Measurements from ENCODE around the gene CEP164. TPM values are rescaled to one million over a fixed set of nuclear protein-coding genes. Genes with fewer than 3 reads are reported as not detected.

The CEP164 gene
- total RNA-seq, 1 donor from 2014 or later = 21.6 TPM

- no peak for DNase-seq (ENCODE audit: extremely low spot score in 2 of 2)
- TF ChIP-seq POLR2AphosphoS5 (IDR thresholded peaks at IDR 0.05; ENCODE audit: insufficient read depth in 1 of 2, low read depth in 1 of 2) = no peak
- TF ChIP-seq POLR2A (IDR thresholded peaks at IDR 0.05) = no peak
- TF ChIP-seq, protein P1, sequence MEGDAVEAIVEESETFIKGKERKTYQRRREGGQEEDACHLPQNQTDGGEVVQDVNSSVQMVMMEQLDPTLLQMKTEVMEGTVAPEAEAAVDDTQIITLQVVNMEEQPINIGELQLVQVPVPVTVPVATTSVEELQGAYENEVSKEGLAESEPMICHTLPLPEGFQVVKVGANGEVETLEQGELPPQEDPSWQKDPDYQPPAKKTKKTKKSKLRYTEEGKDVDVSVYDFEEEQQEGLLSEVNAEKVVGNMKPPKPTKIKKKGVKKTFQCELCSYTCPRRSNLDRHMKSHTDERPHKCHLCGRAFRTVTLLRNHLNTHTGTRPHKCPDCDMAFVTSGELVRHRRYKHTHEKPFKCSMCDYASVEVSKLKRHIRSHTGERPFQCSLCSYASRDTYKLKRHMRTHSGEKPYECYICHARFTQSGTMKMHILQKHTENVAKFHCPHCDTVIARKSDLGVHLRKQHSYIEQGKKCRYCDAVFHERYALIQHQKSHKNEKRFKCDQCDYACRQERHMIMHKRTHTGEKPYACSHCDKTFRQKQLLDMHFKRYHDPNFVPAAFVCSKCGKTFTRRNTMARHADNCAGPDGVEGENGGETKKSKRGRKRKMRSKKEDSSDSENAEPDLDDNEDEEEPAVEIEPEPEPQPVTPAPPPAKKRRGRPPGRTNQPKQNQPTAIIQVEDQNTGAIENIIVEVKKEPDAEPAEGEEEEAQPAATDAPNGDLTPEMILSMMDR (IDR thresholded peaks at IDR 0.05) = no peak
- Histone ChIP-seq H3K9me3 (no peaks in the 10 kb centered on the region), H3K4me3 (no peak overlapping the region), H3K36me3 (no peaks in the 10 kb centered on the region), H3K27me3 (no peaks in the 10 kb centered on the region), H3K4me1 (no peaks in the 10 kb centered on the region), H3K27ac (no peak overlapping the region)
- intact Hi-C loops (cut with DNase I) = no loop called here
These were observed 131.7 kb downstream of the CEP164 start for GRCh38 chr11:117459123-117459978.

GRCh38 chr11:117459979-117460300 is 132.3 kb downstream of the CEP164 start:
- intact Hi-C loops (cut with DNase I) = no loop called here
- Histone ChIP-seq H3K27ac (no peak overlapping the region), H3K4me3 (no peak overlapping the region), H3K27me3 (no peaks in the 10 kb centered on the region), H3K9me3 (no peaks in the 10 kb centered on the region), H3K4me1 (no peaks in the 10 kb centered on the region), H3K36me3 (no peaks in the 10 kb centered on the region)
- TF ChIP-seq POLR2A (IDR thresholded peaks at IDR 0.05) = no peak
- no peak for TF ChIP-seq POLR2AphosphoS5 (IDR thresholded peaks at IDR 0.05; ENCODE audit: insufficient read depth in 1 of 2, low read depth in 1 of 2)
- TF ChIP-seq, protein P1 (IDR thresholded peaks at IDR 0.05) = no peak
- DNase-seq (ENCODE audit: extremely low spot score in 2 of 2) = no peak

GRCh38 chr11:117461396-117462182 is 133.9 kb downstream of the CEP164 start:
- Histone ChIP-seq H3K27me3 (no peaks in the 10 kb centered on the region), H3K4me1 (no peaks in the 10 kb centered on the region), H3K36me3 (no peaks in the 10 kb centered on the region), H3K4me3 (no peak overlapping the region), H3K9me3 (no peaks in the 10 kb centered on the region), H3K27ac (no peak overlapping the region)
- intact Hi-C loops (cut with DNase I) = no loop called here
- DNase-seq (ENCODE audit: extremely low spot score in 2 of 2) = no peak
- TF ChIP-seq, protein P1 (IDR thresholded peaks at IDR 0.05) = no peak

DNA sequence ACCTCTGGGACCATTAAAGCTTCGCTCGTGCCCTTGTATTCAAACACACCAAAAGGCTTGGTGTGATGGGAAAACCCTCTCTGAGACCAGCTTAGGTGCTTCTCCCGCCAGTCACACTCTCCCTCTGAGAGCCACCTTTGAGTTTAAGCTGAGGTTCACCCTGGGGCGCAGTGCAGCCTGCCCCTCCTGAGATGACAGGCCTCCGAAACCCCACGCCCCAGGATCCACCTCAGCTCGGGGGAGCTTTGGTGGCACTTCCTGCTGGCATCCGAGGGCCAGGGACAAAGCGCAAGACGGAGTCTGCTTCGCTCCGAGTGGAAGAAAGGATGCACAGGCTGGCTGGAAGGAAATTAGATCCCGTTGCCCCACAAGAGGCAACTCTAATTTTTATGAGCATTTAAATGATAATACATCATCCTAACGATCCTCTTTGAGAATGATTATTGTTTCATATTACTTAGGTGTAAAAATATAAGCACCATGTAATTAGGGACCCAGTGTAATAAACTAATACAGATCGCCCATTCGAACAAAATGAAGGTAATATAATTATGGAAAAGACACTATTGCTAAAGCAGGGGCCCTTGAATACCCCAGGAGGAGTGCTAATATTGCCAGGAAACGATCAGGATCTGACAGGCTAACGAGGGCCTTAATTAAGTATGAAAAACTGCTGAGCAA is 134.7 kb downstream of the CEP164 start:
- Histone ChIP-seq H3K4me3 (no peak overlapping the region), H3K27ac (no peak overlapping the region), H3K4me1 (no peaks in the 10 kb centered on the region), H3K36me3 (no peaks in the 10 kb centered on the region), H3K9me3 (no peaks in the 10 kb centered on the region), H3K27me3 (no peaks in the 10 kb centered on the region)
- intact Hi-C loops (cut with DNase I) = no loop called here
- DNase-seq (ENCODE audit: extremely low spot score in 2 of 2) = no peak
- TF ChIP-seq, protein P1 (IDR thresholded peaks at IDR 0.05) = no peak
- TF ChIP-seq POLR2A (IDR thresholded peaks at IDR 0.05) (no peak), POLR2AphosphoS5 (IDR thresholded peaks at IDR 0.05; ENCODE audit: insufficient read depth in 1 of 2, low read depth in 1 of 2) (no peak)

Data from vagina (tissue), 2 donors.